NCI-H128 (cell line): ENCODE data around the gene MMAA.
"Not testable (repeated sequence)": the region's sequence is repeated elsewhere in the genome, so short reads cannot be mapped to it uniquely, and the experiment has no call there.

Source experiments
- DNase-seq: peaks from one replicate; lab custom pipeline; 2025; ENCODE audit not compliant: unreplicated experiment; lab: John Stamatoyannopoulos, UW

Gene MMAA

GRCh38 chr4:145618932-145619638 is at the start of gene MMAA:
Gene MMAA, plus strand, starts transcription at chr4:145619385. Its CDS starts 19,755 bp downstream, at chr4:145639140.
- DNase-seq: peak; percentile 59

GRCh38 chr4:145574546-145574945 is 44.6 kb upstream of the MMAA start:
- not testable (repeated sequence) for DNase-seq

- DNase-seq: no peak
Observed at GRCh38 chr4:145580906-145581305, 38.3 kb upstream of the MMAA start.

- DNase-seq: no peak
Observed at GRCh38 chr4:145583191-145584055, 35.8 kb upstream of the MMAA start.

GRCh38 chr4:145587088-145587754 is 32.0 kb upstream of the MMAA start:
- no peak for DNase-seq

GRCh38 chr4:145589381-145589780 is 29.8 kb upstream of the MMAA start:
- DNase-seq: not testable (repeated sequence)

GRCh38 chr4:145589916-145590702 is 29.1 kb upstream of the MMAA start:
- DNase-seq: no peak

- no peak for DNase-seq
Observed at GRCh38 chr4:145602129-145602760, 16.9 kb upstream of the MMAA start.

- no peak for DNase-seq
Observed at GRCh38 chr4:145605941-145606340, 13.2 kb upstream of the MMAA start.

- DNase-seq: peak; percentile 16
Observed at GRCh38 chr4:145609481-145610427, 9.4 kb upstream of the MMAA start.

- DNase-seq: no peak
Observed at GRCh38 chr4:145613566-145614232, 5.5 kb upstream of the MMAA start.

GRCh38 chr4:145614233-145614610 is 5.0 kb upstream of the MMAA start:
- DNase-seq: no peak

- DNase-seq: no peak
Observed at GRCh38 chr4:145618210-145618931, 814 bp upstream of the MMAA start.

- no peak for DNase-seq
Observed at GRCh38 chr4:145619639-145619996, 433 bp downstream of the MMAA start.

GRCh38 chr4:145622067-145622466 is 2.9 kb downstream of the MMAA start:
- not testable (repeated sequence) for DNase-seq

- DNase-seq: no peak
Observed at GRCh38 chr4:145623831-145624230, 4.6 kb downstream of the MMAA start.

- DNase-seq: no peak
Observed at GRCh38 chr4:145625677-145626622, 6.8 kb downstream of the MMAA start.
